Stimulated activated CD8-positive, alpha-beta memory T cell treated with anti-CD3 and anti-CD28 coated beads, Interleukin-2, amount 100 ng/mL, for 48 hours (primary cell): Measurements from ENCODE around the gene BPIFA3.
"Not testable (repeated sequence)": the region's sequence is repeated elsewhere in the genome, so short reads cannot be mapped to it uniquely, and the experiment has no call there.

Experiments
- DNase-seq, 2 donors: peaks; one replicate each; pipeline ENCODE4 v3.0.0-alpha.2; 2020; ENCODE audit warnings: low read depth in 2 of 2

BPIFA3 gene

GRCh38 chr20:33217052-33217451 is at the start of gene BPIFA3:
Gene BPIFA3, plus strand, starts transcription at chr20:33217352. Its CDS starts 185 bp downstream, at chr20:33217537.
- DNase-seq, result no peak

- DNase-seq, result no peak
Measured at GRCh38 chr20:33167859-33168258, 49.3 kb upstream of the BPIFA3 start, which contains the start of gene BPIFA2. Gene BPIFA2, plus strand, starts transcription at chr20:33168159. Its CDS starts 987 bp downstream, at chr20:33169146.

- DNase-seq, result peak; percentile 6 to 36
Measured at GRCh38 chr20:33169176-33169794, 47.9 kb upstream of the BPIFA3 start.

GRCh38 chr20:33172781-33173180 is 44.4 kb upstream of the BPIFA3 start:
- DNase-seq, result no peak

GRCh38 chr20:33175123-33175522 is 42.0 kb upstream of the BPIFA3 start:
- DNase-seq, result no peak

- DNase-seq, result no peak
Measured at GRCh38 chr20:33176101-33176500, 41.1 kb upstream of the BPIFA3 start.

- no peak for DNase-seq
Measured at GRCh38 chr20:33177866-33178265, 39.3 kb upstream of the BPIFA3 start.

GRCh38 chr20:33178726-33179125 is 38.4 kb upstream of the BPIFA3 start:
- no peak for DNase-seq

GRCh38 chr20:33180169-33180568 is 37.0 kb upstream of the BPIFA3 start:
- DNase-seq, result no peak

- DNase-seq, result no peak
Measured at GRCh38 chr20:33181482-33182093, 35.6 kb upstream of the BPIFA3 start.

GRCh38 chr20:33183312-33183711 is 33.8 kb upstream of the BPIFA3 start:
- DNase-seq, result no peak

- not testable (repeated sequence) for DNase-seq
Measured at GRCh38 chr20:33185031-33185590, 32.0 kb upstream of the BPIFA3 start.

- no peak for DNase-seq
Measured at GRCh38 chr20:33187491-33187890, 29.7 kb upstream of the BPIFA3 start.

- no peak for DNase-seq
Measured at GRCh38 chr20:33188421-33188820, 28.7 kb upstream of the BPIFA3 start.

- no peak for DNase-seq
Measured at GRCh38 chr20:33191484-33191883, 25.7 kb upstream of the BPIFA3 start.

GRCh38 chr20:33191955-33192354 is 25.2 kb upstream of the BPIFA3 start:
- no peak for DNase-seq

GRCh38 chr20:33192912-33193501 is 24.1 kb upstream of the BPIFA3 start:
- no peak for DNase-seq

- no peak for DNase-seq
Measured at GRCh38 chr20:33199026-33199425, 18.1 kb upstream of the BPIFA3 start.

GRCh38 chr20:33202451-33202850 is 14.7 kb upstream of the BPIFA3 start:
- DNase-seq, result no peak

GRCh38 chr20:33203444-33203843 is 13.7 kb upstream of the BPIFA3 start:
- no peak for DNase-seq

GRCh38 chr20:33209789-33210188 is 7.4 kb upstream of the BPIFA3 start:
- peak in 1 of 2 donors; percentile 17 for DNase-seq

GRCh38 chr20:33210371-33210770 is 6.8 kb upstream of the BPIFA3 start:
- no peak for DNase-seq
